NK-92 treated with Interleukin-12 subunit alpha and Interleukin-12 subunit beta, amount 100 ng/mL, for 24 hours (cell line): ENCODE data around the gene TM7SF2.
A peak's percentile ranks its signal among the peaks of the same experiment; 100 is the strongest.
"Not testable (repeated sequence)": the region's sequence is repeated elsewhere in the genome, so short reads cannot be mapped to it uniquely, and the experiment has no call there.

ENCODE experiments used
- DNase-seq: peaks from one replicate; lab custom pipeline; 2025; lab: John Stamatoyannopoulos, UW

The TM7SF2 gene

DNA sequence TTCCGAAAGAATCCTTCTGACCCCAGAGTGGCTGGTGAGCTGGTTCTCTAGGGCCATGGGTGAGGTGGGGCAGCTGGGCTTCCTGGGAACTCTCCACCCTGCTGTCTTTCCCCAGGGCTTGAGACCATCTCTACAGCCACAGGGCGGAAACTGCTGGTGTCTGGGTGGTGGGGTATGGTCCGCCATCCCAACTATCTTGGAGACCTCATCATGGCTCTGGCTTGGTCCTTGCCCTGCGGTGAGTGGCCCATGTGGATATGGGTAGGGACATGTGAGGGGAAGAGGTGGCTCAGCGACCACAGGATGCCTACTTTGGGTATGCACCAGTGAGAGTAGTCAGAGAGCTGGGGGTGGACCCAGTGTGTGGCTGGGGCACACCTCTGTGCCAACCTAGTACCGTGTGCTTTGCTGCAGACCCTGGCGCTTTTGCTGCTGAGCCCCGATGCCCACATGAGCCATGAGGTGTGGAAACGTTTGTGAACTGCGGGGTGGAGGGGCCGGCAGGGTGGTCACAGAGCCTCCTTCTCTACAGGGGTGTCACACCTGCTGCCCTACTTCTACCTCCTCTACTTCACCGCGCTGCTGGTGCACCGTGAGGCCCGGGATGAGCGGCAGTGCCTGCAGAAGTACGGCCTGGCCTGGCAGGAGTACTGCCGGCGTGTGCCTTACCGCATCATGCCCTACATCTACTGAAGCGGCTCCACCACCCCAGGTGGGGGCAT, 3.9 kb downstream of the TM7SF2 start:
- no peak for DNase-seq

DNA sequence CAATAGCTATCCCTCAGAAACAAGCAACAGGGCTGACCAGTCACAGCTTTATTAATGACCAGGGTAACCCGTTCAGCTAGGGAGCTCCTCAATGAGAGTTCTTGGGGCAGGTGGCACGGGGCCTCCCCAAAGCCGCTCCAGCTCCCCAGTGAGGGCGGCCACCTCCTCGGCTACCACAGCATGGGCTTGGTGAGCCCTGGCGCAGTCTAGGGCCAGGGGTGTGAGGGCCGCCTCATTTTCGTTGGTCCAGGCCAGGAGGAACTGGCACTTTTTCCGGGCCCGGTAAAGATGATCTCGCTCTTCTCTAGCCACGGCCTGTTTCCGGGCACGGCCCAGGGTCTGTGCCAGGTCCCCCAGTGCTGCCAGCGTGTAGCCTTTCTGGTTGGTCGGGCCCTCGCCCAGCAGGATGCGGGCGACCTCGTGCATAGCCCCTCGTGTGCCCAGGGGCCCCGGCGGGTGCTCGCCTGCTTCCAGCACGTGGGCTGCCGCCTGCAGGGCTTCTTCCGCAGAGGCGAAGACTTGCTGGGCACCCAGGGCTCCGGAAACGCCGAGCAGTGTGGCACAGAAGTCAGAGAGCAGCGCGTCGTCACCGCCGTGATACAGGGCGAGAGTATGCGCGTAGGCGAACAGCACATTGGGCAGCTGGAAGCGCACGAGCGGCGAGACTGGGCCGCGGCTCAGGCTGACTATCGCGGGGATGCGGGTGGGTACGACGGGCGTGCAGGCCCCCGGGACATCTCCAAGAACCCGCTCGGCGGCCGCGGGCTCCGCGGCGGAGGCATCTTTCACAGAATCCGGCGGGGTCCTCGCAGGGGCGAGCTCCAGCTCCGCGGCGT, 4.9 kb downstream of the TM7SF2 start:
- no peak for DNase-seq

DNA sequence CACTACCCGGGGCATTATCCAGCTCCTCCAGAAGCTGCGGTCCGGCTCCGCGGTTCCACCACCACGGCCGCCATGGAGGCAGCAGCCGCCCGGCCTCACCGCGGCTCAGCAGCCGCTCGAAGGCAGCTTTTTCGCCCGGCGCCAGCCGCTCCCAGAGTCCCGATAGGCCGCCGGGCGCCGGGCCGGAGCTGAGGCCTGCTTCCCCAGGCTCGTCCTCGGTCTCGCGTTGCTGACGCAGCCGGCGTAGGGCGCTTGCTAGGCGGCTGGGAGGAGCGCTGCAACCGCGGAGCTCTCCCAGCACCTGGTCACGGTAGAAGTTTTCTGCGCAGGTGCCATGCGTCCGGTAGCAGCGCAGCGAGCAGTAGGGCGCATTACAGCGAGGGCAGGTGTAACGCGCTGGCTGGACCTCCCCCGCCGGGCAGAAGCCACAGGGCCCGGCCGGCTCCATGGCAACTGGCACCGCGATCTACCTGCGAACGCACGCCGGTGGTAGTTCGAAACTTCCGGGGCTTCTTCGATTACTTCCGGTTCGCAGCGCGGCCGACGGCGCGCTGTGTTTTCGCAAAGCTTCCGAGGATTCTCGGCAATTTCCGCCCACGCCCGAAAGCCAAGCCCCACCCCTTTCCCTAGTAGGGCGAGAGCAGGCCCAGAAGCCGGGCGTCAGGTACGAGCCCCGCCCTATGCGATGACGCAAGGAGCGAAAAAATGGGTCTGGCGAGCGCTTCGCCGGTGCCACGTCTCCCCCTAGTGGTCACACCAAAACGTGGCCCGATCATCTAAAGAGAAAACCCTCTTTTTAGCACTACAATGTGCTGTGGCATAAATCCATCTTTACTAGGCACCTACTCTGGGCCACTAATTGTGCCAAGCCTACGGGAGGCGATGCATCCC, 5.8 kb downstream of the TM7SF2 start, which contains the start of gene ZNHIT2:
TSS of gene ZNHIT2 (minus strand) at position 496 of the 891 bp plus-strand sequence. CDS start at position 448, 48 bp downstream.
- DNase-seq, result peak; percentile 99

DNA sequence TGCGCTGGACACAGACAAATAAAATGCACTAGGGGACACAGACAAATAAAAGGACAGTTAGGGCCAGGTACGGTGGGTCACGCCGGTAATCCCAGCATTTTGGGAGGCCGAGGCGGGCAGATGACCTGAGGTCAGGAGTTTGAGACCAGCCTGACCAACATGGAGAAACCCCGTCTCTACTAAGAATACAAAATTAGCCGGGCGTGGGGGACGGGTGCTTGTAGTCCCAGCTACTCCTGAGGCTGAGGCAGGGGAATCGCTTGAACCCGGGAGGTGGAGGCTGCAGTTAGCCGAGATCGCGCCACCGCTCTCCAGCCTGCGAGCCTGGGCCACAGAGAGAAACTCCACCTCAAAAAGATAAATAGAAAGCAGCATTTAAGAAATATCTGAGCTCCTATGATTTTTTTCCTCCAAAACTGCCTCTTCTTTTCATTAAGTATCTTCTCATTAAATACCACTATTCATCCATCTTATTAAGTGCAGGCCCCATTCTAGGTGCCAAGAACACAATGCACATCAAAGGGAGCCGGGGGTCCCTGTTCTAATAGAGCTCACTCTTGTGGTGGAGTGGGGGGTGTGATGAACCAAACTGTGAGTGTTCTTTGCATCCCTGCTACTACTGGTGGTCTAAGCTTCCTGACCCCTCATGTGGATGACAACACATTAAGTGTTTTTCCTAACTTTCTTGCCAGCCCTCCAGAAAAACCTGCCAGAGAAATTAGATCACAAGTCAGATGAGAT, 6.6 kb downstream of the TM7SF2 start:
- DNase-seq, result no peak

DNA sequence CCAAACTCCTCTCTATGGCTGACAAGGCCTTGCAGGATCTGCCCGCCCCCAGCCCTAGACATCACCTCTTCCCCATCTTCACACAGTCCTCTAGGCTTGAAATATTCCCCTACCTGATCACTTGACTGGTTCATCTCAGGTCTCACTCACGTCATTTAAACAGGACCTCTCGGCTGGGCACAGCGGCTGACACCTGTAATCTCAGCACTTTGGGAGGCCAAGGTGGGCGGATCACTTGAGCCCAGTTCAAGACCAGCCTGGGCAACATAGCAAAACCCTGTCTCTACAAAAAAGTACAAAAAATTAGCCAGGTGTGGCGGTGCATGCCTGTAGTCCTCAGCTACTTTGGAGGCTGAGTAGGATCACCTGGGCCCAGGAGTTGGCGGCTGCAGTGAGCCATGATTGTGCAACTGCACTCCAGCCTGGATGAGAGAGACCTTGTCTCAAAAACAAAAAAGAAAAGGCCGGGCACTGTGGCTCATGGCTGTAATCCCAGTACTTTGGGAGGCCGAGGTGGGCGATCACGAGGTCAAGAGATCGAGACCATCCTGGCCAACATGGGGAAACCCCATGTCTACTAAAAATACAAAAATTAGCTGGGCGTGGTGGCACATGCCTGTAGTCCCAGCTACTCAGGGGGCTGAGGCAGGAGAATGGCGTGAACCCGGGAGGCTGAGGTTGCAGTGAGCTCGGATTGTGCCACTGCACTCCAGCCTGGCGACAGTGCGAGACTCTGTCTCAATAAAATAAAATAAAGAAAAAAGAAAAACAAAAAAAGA, 7.4 kb downstream of the TM7SF2 start:
- DNase-seq, result not testable (repeated sequence)

DNA sequence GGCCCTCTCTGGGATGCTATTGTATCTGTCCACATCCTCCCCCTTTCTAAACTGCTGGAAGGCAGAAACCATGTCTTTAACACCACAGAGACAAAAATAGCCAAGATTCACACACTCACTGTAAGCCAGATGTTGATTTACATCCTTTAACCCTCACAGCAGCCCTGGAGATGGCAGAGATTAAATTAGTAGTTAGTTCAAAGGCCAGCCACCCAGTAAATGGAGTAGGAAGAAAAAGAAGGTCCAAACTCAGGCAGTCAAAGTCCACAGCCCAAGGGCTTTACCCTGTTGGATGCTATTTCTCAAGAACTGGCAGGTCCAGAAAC, 8.0 kb downstream of the TM7SF2 start:
- DNase-seq, result no peak

DNA sequence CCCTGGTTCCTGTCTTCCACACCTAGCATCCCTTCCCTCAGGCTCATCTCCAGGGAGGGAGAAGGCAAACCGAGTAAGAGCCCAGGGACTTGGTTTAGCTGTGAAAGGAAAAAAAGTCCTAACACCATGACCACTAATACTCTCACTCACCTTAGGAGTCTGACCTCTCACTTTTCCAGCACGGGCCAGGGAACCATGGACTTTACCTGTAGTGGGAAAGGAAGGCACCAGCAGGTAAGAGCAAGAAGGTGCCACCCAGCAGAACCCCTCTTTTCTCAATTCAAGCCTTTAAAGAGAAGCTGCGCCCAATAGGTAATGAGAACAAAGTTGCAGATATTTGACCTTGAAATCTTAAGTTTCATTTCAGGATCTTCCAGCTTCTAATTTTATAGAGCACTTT, 9.2 kb downstream of the TM7SF2 start:
- DNase-seq, result no peak

DNA sequence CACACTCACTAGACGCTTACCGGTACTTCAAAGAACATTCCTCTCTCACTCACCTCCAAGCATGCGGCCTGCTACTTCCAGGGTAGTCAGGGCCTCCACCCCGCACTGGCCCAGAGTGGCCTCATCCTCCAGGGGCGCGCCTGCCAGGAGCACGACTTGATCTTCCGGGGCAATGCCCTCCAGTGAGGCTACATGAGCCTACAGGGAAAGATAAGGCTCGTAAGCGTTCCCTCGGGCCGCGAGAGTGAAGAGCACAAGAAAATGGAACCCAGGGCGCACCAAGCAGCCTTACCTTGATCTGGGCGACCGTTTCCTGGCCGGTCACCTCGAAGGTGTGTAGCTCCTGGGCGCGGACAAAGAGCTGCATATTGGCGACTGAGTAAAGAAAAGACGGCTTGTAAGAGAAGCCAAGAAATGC, 9.8 kb downstream of the TM7SF2 start:
- DNase-seq, result no peak

DNA sequence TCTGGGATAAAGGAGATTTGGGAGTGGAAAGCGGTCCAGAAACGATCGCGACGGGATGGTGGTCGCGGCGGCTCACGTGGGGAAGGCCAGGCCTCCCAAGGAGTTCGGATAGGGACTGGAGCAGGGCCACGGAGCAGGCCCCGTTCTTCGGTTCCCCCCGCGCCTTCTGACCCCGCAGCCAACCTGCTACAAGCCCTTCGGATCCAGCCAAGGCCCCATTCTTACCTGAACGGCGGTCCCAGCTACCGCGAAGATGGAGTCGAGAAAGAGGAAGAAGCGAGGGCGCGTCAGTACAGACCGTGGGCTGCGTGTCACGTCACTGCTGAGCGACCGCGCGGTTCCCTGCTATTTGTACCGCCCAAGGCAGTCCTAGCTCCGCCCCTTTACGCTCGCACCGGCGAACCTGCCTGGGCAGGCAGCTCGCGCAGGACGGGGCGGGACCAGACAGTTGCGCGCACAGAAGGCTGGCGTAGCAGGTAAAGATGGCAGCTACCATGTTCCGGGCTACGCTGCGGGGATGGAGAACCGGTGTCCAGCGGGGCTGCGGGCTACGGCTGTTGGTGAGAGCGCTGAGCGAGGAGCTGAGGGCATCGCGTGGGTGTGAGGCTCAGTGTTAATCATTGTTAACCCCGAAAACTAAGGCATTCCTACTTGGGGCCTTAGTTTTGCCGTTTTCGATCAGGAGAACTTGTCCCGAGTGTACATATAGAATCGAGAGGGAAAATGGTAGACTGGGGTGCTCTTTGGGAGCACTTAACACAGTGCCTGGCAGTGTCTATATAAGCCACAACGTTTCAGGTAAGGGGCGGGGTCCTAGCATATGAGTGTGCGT, 10.4 kb downstream of the TM7SF2 start, which contains the start of the genes FAU and MRPL49:
TSS of gene FAU (minus strand) at position 270 of the 832 bp plus-strand sequence. CDS start 321 bp downstream, outside the sequence.
TSS of gene MRPL49 (plus strand) at position 457 of the 832 bp plus-strand sequence. CDS start at position 483, 26 bp downstream.
- DNase-seq, result peak; percentile 99

DNA sequence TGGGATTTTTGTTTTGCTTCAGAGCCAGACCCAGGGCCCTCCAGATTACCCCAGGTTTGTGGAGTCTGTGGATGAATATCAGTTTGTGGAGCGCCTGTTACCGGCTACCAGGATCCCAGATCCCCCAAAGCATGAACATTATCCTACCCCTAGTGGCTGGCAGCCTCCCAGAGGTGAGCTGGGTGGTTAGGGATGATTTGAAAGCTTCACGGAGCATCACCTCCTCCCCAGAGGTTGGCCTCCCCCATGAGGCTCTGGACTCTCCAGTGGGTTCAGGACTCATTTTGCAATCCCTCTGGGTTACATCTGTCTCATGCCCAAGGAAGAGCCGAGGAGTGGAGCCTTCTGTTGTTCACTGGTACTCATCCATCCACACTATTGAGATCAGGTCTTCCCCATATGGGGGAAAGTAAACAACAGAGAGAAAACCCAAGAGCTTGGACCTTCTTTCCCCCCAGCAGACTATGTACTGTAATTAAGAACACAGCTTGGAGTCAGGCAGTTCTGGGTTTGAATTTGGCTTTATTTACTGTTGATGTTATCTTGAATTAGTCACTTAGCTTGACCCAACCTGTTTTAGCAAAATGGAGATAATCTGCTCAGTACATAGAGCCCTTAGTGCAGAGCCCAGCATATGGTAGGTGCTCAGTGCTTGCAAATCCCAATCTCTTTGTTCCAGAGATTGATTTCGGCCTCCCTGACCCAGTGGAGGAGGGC, 13.0 kb downstream of the TM7SF2 start:
- DNase-seq, result no peak

DNA sequence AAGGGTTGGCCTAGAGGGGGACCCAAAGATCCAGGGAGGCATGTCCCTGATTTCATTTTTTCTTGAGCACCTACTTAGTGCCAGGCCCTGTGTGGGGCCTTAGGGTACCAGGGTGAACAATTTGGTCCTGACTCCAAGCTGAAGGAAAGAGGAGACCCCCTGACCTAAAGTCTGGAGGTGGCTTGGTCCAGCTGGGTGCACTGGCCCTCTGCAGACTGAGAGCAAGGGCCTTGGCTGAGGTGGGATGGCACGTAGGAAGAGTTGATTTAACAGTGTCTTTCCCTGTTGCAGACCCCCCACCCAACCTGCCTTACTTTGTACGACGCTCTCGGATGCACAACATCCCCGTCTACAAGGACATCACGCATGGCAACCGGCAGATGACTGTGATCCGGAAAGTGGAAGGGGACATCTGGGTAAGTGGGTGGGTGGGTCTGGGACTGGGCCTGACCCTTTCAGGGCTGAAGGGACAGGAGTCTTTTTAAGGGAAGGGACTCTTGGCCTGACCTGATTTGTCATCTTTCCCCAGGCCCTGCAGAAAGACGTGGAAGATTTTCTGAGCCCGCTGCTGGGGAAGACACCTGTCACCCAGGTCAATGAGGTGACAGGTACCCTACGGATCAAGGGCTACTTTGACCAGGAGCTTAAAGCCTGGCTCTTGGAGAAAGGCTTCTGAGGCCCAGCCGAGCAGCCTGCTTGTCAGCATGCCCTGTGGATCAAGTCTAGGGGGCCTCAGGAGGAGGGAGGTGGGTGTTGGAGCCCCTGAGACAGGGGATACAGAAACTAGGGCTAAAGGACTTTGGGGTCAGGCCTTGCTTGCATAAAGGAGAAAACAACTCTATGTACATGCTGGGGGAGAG, 13.8 kb downstream of the TM7SF2 start:
- no peak for DNase-seq

DNA sequence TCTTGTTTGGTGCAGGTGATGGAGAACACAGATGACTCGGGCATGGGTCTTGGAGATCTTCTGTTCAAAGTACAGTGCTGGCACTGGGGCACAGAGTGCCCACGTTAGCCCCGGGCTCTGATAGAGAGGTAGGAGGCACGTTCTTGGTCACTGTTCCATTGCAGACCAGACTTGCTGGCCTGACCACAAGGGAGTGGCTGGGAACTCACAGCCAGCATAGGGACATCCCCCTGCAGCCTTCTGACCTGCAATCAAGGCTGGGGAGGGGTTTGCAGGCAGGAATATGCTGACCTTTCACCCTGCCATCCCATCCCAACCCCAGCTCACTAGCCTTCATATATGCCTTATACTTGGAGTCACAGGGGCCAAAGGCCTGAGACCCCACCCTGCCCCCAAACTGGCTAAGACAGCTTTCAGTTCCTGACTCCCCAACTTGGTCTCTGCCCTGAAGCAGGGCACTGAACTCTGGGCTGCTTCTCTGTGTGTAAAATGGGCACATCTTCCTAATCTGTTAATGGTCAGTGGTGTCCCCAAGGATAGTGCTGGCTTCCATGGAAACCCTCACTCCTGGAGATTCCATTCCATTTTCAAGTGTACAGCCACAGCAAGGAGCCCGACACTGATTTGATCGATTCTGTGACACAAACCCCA, 15.1 kb downstream of the TM7SF2 start:
- DNase-seq, result no peak

DNA sequence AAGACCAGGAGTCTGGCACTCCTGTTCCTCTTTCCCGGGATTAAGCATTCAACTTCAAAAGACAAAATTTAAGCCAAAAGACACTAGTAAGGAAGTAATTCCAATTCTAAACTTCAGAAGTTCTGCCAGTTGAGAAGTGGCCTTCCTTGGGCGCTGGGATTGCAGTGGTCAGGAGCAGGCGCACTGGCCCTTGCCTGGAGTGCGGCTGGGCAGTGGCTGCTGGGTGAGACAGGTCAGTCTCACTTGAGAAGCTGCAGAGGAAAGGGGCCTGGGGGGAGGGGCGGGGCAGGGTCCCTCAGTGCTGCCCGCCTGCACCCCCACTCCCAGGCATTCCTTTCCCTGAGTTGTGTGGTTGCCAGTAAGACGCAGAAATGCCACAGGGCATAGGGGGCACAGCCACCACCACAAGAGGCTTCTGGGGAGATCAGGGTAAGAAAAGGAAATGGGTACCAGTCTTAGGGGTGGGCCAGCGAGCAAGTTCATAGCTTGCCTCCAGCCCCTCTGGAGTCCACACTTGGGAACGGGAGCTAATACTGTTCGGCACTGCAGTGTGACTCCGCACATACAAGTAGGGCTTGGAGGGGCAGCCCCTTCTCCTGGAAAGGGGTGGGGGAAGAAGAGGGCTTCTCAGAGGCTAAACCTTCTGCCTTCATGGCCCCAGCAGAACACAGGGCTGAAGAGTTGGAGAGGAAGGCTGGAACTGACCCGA, 16.0 kb downstream of the TM7SF2 start:
- no peak for DNase-seq

DNA sequence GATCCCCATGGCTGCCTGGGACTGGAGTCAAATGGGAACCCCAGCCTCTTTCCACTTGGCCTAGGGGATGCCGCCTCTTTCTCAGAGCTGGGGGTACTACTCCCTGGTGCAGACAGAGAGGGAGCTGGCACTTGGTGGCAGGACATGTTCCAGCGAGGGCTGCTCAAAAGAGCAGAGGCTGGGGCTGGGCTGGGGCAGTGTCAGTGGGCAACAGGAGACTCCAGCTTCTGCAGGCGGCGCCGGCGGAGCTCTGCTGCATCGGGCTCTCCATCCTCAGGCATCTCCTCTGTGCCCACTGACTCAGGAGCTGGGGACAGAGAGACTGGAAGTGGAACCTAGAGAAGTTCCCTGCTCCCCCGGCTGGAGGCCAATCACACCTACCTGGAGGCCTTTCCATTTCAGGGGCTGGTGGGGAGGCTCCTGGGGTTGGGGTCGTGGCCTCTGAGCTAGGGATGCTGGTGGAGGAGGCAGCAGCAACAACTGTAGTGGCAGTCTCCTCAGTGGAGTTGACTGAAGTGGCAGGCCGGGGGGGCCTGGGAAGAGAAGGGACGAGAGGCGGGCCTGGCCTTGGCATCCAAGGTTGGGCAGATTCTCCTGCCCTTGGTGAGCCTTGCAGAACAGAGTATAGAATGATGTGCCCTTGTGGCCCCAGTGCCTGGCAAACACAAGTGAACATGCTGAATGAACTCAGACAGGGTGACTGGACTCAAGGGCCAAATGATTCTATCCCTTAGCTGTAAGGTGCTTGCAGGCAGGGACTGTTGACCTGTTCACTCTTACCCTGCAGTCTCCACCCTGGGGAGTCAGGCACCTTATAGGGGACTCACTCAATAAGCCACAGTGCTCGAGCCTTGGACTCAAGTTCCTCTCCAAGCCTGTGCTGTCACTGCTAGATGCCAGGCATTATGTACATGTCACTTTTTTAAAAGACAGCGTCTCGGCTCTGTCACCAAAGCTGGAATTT, 16.8 kb downstream of the TM7SF2 start:
- DNase-seq, result no peak

DNA sequence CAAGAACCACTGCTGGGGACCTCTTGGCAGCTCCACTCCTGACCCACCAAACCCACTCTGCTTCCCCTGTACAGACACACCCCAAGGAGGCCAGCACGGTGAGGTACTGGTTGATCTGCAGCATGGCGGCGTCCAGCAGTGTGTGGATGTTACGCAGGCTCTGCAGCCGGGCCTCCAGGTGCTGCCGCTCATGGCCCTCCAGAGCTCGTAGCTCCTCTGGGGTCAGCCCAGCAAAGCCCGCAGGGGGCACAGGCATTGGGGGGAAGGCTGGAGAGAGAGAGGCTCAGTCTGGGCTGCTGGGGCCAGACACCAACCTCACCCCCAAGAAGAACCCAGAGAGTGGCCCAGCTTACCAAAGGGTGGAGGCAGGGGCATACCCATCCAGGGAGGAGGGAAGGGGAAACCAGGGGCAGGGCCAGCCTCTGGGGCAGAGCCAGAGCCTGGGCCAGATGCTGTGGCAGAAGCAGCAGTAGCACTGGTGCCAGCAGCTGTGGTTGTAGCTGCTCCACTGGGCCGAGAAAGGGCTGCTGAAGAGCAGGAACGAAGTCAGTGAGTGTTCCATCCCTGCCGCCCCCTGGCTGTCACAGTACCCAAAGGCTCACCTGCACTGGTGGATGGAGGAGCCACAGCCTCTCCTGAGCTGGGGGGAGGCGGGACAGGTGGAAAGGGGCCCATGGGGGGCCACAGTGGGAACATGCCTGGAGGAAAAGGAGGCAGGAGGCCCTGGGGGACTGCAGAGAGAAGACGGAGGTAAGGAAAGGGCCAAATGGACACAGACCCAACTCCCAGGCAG, 18.2 kb downstream of the TM7SF2 start:
- DNase-seq, result no peak
